GM23248 (cell line): ENCODE results near the gene BMERB1. TPM values are rescaled to one million over a fixed set of nuclear protein-coding genes. Genes with fewer than 3 reads are reported as not detected.
A peak's percentile ranks its signal among the peaks of the same experiment; 100 is the strongest.

Experiments
- DNase-seq: peaks from one replicate; pipeline ENCODE4 v3.0.0-alpha.2; 2015
- H2AFZ ChIP-seq: fragments of 200-600 bp; sonication (generic); 2 replicates; pipeline ENCODE4 v1.6.1; 2016; ENCODE audit warnings: antibody characterized with exemption
- H3F3A ChIP-seq: fragments of 200-600 bp; sonication (generic); 2 replicates; pipeline ENCODE4 v1.6.1; 2016; ENCODE audit warnings: mild to moderate bottlenecking, antibody characterized with exemption, mixed run types; ENCODE audit not compliant: insufficient read depth
- H3K27ac ChIP-seq: fragments of 200-600 bp; sonication (generic); 2 replicates; pipeline ENCODE4 v1.5.1; 2016; ENCODE audit warnings: mild to moderate bottlenecking
- H3K27me3 ChIP-seq: fragments of 200-600 bp; sonication (generic); replicated peaks from 2 replicates; pipeline ENCODE4 v1.6.1; 2016; ENCODE audit warnings: mild to moderate bottlenecking; ENCODE audit not compliant: insufficient read depth
- H3K36me3 ChIP-seq: fragments of 200-600 bp; sonication (generic); 2 replicates; pipeline ENCODE4 v1.6.1; 2016; ENCODE audit warnings: low read depth, mild to moderate bottlenecking
- H3K4me1 ChIP-seq: fragments of 200-600 bp; sonication (generic); 2 replicates; pipeline ENCODE4 v1.6.1; 2016; ENCODE audit warnings: mild to moderate bottlenecking; ENCODE audit not compliant: insufficient read depth
- H3K4me2 ChIP-seq: fragments of 200-600 bp; sonication (generic); one replicate; pipeline ENCODE4 v1.6.1; 2016; ENCODE audit warnings: mild to moderate bottlenecking; ENCODE audit not compliant: unreplicated experiment
- H3K4me3 ChIP-seq: fragments of 200-600 bp; sonication (generic); 2 replicates; pipeline ENCODE4 v1.5.1; 2016; ENCODE audit warnings: mild to moderate bottlenecking
- H3K79me2 ChIP-seq: fragments of 200-600 bp; sonication (generic); 2 replicates; pipeline ENCODE4 v1.6.1; 2016; ENCODE audit warnings: mild to moderate bottlenecking; ENCODE audit not compliant: insufficient read depth
- H3K9ac ChIP-seq: fragments of 200-600 bp; sonication (generic); 2 replicates; pipeline ENCODE4 v1.6.1; 2016; ENCODE audit warnings: mild to moderate bottlenecking
- H3K9me2 ChIP-seq: fragments of 200-600 bp; sonication (generic); 2 replicates; pipeline ENCODE4 v1.6.1; 2016; ENCODE audit warnings: mixed run types, mild to moderate bottlenecking, moderate library complexity; ENCODE audit not compliant: insufficient read depth
- H3K9me3 ChIP-seq: fragments of 200-600 bp; sonication (generic); one replicate; pipeline ENCODE4 v1.6.1; 2017; ENCODE audit warnings: low read depth
- H4K20me1 ChIP-seq: fragments of 200-600 bp; sonication (generic); 2 replicates; pipeline ENCODE4 v1.6.0; 2016; ENCODE audit not compliant: insufficient read depth
- EZH2 ChIP-seq: fragments of 200-600 bp; sonication (generic); IDR thresholded peaks from 2 replicates; pipeline ENCODE4 v1.6.1; 2018; ENCODE audit warnings: antibody characterized with exemption, mild to moderate bottlenecking; ENCODE audit not compliant: insufficient read depth, poor library complexity, severe bottlenecking
- EZH2phosphoT487 ChIP-seq: fragments of 200-600 bp; sonication (generic); IDR thresholded peaks from 2 replicates; pipeline ENCODE4 v1.6.1; 2018; ENCODE audit warnings: antibody characterized with exemption, moderate library complexity, mild to moderate bottlenecking, low read depth; ENCODE audit not compliant: insufficient read depth
- WGBS, 2 experiments: methylation state at CpG; one replicate each; pipeline ENCODE4 v1.1.6; 2015 to 2017; ENCODE audit warnings: low lambda C conversion rate in 2 of 2, low coverage in 1 of 2; ENCODE audit errors: missing lambda C conversion rate in 2 of 2; 5-methylcytosine and 5-hydroxymethylcytosine counted together
- in situ Hi-C: fragments of 300-500 bp; cut with MboI; formaldehyde crosslinking; loops from 2 replicates; pipeline ENCODE4 v1.15.0; 2020
- polyA plus RNA-seq: library from polyadenylated mRNA; unstranded; fragments of >200 nt; fragmentation: Nextera tagmentation; extraction: Ambion mirVana; gene quantifications from 2 replicates; pipeline ENCODE4 v1.2.1, GENCODE V29; 2016
- total RNA-seq: library from RNA; depleted of rRNA; stranded (reverse); fragments of >200 nt; shearing (Covaris generic); gene quantifications from 2 replicates; pipeline ENCODE4 v1.2.3, GENCODE V29; 2014

BMERB1 gene
- total and polyA plus RNA-seq, 2 experiments from 2014 or later = 55.2 to 94.1 TPM

GRCh38 chr16:15490123-15490711 lies 55.8 kb downstream of the BMERB1 start:
- H3K4me2 ChIP-seq = peak overlapping the region; percentile 81
- in situ Hi-C loops = no loop called here
- peaks cover 40% of the 10 kb centered on the region for H3K4me1 ChIP-seq
- H3K4me3 ChIP-seq = peak overlapping the region; percentile 61
- peak overlapping the region; percentile 75 for H3K9ac ChIP-seq
- H3K79me2 ChIP-seq = peaks cover 72% of the 10 kb centered on the region
- H3K9me2 ChIP-seq = no peaks in the 10 kb centered on the region
- peaks cover 33% of the 10 kb centered on the region for H3F3A ChIP-seq
- DNase-seq = no peak
- TF ChIP-seq EZH2 (no peak), EZH2phosphoT487 (no peak)
- no peaks in the 10 kb centered on the region for H3K36me3 ChIP-seq
- peak overlapping the region; percentile 92 for H3K27ac ChIP-seq
- 94 to 98% methylated on average over 5 of the region's 5 CpGs for WGBS, 2 experiments
- no peak overlapping the region for H2AFZ ChIP-seq
- H4K20me1 ChIP-seq = no peaks in the 10 kb centered on the region
- H3K27me3 ChIP-seq = no peaks in the 10 kb centered on the region
- no peaks in the 10 kb centered on the region for H3K9me3 ChIP-seq

GRCh38 chr16:15491411-15491810 lies 57.0 kb downstream of the BMERB1 start:
- H3K36me3 ChIP-seq = no peaks in the 10 kb centered on the region
- no peak overlapping the region for H3K4me2 ChIP-seq
- no peak for DNase-seq
- H3K9me3 ChIP-seq = no peaks in the 10 kb centered on the region
- H3K27me3 ChIP-seq = no peaks in the 10 kb centered on the region
- peaks cover 4% of the 10 kb centered on the region; the same call in 1 of the 2 replicates for H3K9me2 ChIP-seq
- no peak overlapping the region for H3K9ac ChIP-seq
- 94 to 99% methylated on average over 4 of the region's 4 CpGs for WGBS, 2 experiments
- no peak overlapping the region for H3K27ac ChIP-seq
- H3K4me3 ChIP-seq = no peak overlapping the region
- in situ Hi-C loops = no loop called here
- no peak for TF ChIP-seq EZH2phosphoT487
- TF ChIP-seq EZH2 = no peak
- no peak overlapping the region for H2AFZ ChIP-seq
- peaks cover 73% of the 10 kb centered on the region for H3K79me2 ChIP-seq
- peaks cover 40% of the 10 kb centered on the region for H3K4me1 ChIP-seq
- H3F3A ChIP-seq = peaks cover 43% of the 10 kb centered on the region
- no peaks in the 10 kb centered on the region for H4K20me1 ChIP-seq

- Histone ChIP-seq H3K9ac (no peak overlapping the region), H2AFZ (no peak overlapping the region), H3K9me3 (no peaks in the 10 kb centered on the region), H3K4me3 (no peak overlapping the region), H3K9me2 (peaks cover 4% of the 10 kb centered on the region; the same call in 1 of the 2 replicates), H3K4me2 (no peak overlapping the region), H3K4me1 (peaks cover 40% of the 10 kb centered on the region), H3F3A (peaks cover 43% of the 10 kb centered on the region), H3K79me2 (peaks cover 73% of the 10 kb centered on the region), H3K27me3 (no peaks in the 10 kb centered on the region), H3K36me3 (no peaks in the 10 kb centered on the region), H3K27ac (no peak overlapping the region), H4K20me1 (no peaks in the 10 kb centered on the region)
- TF ChIP-seq EZH2phosphoT487 = no peak
- no peak for TF ChIP-seq EZH2
- no peak for DNase-seq
- 85 to 87% methylated on average over 8 of the region's 8 CpGs for WGBS, 2 experiments
- in situ Hi-C loops = no loop called here
These were observed 57.8 kb downstream of the BMERB1 start for GRCh38 chr16:15492091-15492740.

GRCh38 chr16:15493466-15494180 lies 59.2 kb downstream of the BMERB1 start:
- no peak for TF ChIP-seq EZH2
- TF ChIP-seq EZH2phosphoT487 = no peak
- peak overlapping the region; percentile 21 for H3K4me3 ChIP-seq
- no peaks in the 10 kb centered on the region for H3K9me3 ChIP-seq
- H3F3A ChIP-seq = peaks cover 51% of the 10 kb centered on the region
- H3K9me2 ChIP-seq = peaks cover 4% of the 10 kb centered on the region; the same call in 1 of the 2 replicates
- H3K27me3 ChIP-seq = no peaks in the 10 kb centered on the region
- no peak overlapping the region for H2AFZ ChIP-seq
- peak overlapping the region; percentile 61 for H3K9ac ChIP-seq
- peaks cover 73% of the 10 kb centered on the region for H3K79me2 ChIP-seq
- WGBS, 2 experiments = 3 to 7% methylated on average over 9 of the region's 9 CpGs
- no peaks in the 10 kb centered on the region for H3K36me3 ChIP-seq
- peak overlapping the region; percentile 82 for H3K4me2 ChIP-seq
- peaks cover 48% of the 10 kb centered on the region for H3K4me1 ChIP-seq
- DNase-seq = peak; percentile 88
- H4K20me1 ChIP-seq = no peaks in the 10 kb centered on the region
- H3K27ac ChIP-seq = peak overlapping the region; percentile 80
- in situ Hi-C loops = no loop called here
